Activated CD8-positive, alpha-beta memory T cell treated with anti-CD3 and anti-CD28 coated beads for 4 hours (primary cell): ENCODE data around the gene TMEM164.

ENCODE experiments used
- DNase-seq, 2 donors: peaks; one replicate each; pipeline ENCODE4 v3.0.0-alpha.2; 2020; ENCODE audit warnings: low read depth in 2 of 2

The TMEM164 gene

DNA sequence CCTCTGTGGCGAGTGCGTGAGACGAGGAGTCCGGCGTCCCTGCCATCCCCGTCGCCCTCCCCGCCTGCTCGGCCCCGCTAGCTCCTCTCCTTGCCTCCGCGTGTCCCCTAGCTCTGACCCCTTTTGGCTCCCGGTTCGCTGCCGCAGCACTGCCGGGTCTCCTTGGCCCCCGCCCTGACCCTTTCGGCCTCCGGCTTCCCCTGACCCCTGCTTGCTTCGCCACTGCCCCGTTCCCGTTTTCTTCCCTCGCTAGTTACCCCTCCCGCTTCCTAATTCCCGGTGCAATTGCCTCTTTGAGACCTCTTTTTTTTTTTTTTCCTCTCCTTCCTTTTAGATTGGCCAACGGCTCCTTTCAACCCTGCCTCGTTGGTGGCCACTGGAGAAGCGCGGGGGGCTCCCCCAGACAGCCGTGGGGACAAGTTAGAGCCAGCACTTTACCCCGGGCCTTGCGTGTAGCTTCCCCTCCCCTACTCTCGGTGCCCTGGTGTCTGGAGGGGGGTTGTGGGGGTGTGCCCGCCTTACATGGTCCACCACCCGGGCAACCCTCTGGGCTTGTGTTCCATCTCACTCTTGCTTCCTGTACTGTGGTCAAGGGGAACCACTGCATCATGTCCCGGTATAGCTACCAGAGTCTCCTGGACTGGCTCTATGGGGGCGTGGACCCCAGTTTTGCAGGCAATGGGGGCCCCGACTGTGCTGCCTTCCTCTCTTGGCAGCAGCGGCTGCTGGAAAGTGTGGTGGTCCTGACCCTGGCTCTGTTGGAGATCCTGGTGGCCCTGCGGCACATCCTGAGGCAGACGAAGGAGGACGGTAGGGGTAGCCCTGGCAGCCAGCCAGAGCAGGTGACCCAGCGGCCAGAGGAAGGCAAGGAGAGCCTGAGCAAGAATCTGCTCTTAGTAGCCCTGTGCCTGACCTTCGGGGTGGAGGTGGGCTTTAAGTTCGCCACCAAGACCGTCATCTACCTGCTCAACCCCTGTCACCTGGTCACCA is 548 bp downstream of the TMEM164 start:
- DNase-seq = no peak

- no peak for DNase-seq
Measured at GRCh38 chrX:110004215-110004614, 1.3 kb downstream of the TMEM164 start.

DNA sequence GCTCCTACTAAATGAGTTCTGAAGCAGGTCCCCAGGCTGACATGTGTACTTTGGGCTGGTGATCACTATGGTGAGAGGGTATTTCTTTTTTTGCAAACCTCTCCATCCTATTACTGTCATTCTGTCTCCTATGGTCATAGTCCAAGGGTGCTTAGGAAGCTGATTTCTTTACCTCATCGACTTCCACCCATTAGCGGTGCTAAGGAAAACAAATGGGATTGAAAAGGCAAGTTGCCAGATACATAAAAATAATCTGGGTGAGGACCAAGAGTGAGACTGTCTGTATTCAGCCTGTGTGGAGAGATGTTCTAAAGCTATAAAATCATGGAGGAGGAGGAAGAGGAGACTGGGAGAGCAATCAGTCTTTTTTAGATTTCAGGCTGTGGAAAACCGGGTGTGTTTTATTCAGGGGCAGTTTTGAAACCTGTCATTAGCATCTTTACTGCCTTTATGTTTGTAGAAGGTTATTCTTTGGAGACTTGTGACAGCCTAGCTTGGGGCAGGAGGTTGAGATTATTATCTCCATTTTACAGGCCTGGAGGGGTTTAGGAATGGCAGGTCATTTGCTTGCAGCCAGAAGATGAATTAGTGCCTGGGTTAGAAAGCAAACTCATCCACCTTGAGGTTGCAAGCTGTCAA is 1.9 kb downstream of the TMEM164 start:
- no peak for DNase-seq

DNA sequence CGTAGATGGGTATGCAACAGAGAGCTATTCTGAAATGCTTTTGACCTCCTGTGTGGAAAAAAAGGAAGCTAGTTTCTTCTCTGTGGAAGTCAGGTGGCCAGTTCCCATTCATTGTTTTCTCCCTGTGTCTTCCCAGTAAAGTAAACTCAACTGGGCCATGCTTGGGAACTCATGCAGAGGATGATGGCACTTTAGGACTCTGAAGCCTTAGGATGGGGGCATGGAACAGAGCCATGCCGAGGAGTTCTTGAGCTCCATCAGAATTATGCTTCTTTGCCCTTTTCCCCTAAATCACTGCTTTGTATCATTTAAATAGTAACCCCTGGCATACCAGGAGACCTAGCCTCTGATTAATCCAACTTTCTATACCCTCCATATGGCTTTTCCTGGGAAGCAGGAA is 3.2 kb downstream of the TMEM164 start:
- DNase-seq = no peak

DNA sequence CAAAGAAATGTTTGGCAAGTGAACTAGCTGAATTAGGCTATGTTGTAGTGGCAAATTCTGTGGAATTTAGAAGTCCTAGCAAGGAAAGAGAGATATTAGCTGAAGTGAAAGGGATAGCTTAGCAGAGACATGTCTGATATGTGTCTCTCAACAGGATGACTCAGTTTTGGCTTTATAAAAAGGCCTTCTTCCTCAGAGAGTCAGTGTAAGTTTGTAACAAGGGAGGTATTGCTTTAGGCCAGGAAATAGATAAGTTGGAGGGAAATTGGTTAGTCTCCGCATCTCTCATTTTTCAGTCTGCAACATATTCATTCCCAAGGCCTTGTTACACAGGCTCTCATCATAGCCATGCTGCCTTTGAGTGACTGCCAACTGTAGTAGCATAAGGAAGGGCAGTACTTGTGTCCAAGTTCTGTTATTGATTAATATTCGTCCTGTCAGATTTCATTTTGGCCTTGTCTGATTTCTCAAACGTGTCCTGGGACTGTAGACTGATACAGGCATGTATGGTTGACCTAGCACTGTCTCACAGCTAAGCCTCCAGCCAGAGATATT is 4.0 kb downstream of the TMEM164 start:
- no peak for DNase-seq

GRCh38 chrX:110008011-110008635 is 5.2 kb downstream of the TMEM164 start:
- DNase-seq = no peak

GRCh38 chrX:110012818-110013485 is 10.0 kb downstream of the TMEM164 start:
- DNase-seq = no peak

GRCh38 chrX:110013968-110014367 is 11.1 kb downstream of the TMEM164 start:
- no peak for DNase-seq

DNA sequence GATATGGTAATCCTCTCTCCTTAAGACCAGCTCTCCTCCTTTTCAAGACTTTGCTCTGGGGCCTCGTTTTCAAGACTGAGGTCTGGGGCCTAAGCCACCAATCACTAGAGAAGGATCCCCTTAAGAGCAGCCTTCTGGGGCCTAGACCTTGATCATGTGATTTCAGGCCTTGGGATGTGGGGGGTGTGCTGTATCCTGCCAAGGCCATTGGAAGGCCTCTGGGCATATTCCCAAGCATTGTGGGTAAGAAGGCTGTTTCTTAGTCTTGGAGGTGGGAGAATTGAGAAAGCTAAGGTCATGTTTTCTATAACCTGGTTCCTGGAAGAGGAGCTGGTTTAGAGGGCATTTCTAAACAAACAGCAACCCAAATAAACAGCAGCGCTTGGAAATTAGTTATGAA is 12.1 kb downstream of the TMEM164 start:
- DNase-seq = no peak

GRCh38 chrX:110015915-110016314 is 13.0 kb downstream of the TMEM164 start:
- no peak for DNase-seq

DNA sequence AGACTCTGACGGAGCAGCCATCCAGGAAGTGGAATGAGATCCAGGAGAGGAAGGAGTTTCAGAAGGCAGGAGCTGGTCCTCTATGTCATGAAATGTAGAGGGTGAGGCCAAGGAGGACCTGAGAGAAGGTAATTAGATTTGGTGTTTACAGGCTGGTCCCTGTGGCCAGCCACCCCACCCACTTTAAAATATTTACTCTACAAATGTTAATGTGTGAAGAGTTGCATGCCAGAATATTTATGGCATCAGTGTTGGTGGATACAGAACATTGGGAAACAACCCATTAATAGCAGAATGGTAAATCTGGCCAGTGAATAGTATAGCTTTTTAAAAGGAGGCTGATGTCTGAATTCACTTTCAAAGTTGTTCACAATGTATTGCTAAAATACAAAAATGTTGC is 17.6 kb downstream of the TMEM164 start:
- no peak for DNase-seq

DNA sequence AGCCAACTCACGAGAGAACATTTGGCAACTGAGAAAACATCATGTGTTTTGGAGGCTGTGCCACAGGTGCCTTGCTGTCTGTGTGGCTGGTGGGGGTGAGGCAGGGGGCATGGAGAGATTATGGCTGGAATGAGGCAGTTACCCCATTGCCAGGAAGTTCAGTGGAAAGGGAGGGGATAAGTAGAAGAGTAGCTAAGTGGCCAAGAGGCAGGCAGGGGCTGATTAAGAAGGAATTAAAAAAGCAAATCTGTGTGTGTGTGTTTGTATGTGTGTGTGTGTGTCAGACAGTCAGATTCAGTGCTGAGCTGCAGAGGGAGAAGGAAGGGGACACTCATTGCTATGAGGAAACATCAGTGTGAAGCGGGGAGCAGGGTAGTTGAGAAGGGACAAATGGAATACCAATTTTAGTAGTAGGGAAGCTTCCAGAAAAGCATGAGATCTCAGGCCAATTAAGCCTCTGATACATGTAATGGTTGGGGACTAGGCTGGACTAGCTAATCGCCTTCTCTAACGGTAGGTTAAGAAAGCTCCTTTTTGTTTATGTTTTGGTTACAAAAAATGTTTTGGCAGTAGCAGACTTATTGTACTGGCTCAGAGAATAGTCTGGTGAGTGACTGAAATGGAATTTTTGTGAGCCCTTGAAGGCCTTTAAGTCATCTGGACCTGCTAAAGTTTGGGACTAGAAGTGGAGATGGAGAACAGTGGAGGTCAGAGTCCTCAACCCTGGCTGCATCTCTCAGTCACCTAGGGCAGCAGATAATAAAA is 18.5 kb downstream of the TMEM164 start:
- DNase-seq = no peak

- DNase-seq = no peak
Measured at GRCh38 chrX:110022599-110023448, 19.9 kb downstream of the TMEM164 start.

GRCh38 chrX:110025395-110025794 is 22.5 kb downstream of the TMEM164 start:
- no peak for DNase-seq

DNA sequence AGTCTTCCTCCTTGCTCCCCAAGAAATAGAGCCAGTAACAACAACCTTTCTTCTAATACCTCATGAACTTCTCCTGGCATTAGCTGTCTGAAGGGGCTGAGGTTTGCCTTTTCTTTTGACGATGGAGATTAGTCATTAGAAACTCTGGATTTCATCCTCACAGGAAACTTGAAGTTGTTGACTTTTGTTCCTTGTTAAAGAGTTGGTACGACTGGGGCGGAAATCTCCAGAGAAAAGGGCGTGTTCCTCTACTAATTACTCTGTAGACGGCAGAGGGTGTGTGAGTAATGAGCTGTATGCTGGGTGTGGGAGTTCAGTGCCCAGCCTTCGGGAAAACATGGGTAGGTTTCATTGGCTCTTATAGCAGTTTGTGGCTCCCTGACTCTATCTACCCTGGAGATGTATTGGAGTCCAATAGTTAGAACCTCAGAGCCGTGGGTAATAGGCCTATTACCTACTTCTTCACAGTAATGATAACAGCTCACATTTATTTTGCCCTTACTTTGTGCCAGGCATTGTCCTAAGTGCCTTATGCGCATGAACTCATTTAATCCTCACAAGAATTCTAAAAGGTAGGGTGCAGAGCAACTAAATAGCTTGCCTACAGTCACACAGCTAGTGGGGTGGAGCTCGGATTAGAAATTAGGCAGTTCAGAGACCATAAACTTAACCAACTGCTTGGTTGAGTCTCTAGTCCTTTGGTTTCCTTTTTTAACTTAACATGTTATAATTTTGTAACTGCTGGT is 23.4 kb downstream of the TMEM164 start:
- DNase-seq = no peak

DNA sequence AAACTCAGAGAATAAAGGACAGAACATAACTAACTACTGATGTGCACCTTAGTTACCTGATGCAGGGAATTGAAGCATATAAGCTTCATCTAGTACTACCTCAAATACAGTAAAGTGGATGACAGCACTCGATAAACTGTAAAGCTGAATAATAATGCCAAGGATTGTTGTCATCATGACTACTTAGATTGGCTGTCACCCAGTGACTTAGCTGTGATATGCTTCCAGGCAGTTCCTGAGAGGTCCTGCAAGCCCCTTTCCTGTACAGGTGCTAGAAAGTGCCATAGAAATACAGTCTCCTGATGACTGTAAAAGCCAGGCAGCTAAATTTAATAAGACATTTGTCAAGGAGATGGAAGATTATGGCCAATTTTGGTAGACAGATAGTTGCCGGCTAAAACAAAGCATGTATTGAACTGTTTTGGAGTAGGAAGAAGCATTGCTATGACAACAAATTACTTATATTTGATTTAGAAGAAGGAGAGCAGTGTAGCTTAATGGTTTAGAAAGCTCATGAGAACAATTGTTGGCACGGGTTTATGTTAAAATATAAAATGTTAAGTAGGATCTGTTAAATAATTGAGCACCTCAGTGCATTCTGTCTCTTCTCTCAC is 29.7 kb downstream of the TMEM164 start:
- DNase-seq = no peak

DNA sequence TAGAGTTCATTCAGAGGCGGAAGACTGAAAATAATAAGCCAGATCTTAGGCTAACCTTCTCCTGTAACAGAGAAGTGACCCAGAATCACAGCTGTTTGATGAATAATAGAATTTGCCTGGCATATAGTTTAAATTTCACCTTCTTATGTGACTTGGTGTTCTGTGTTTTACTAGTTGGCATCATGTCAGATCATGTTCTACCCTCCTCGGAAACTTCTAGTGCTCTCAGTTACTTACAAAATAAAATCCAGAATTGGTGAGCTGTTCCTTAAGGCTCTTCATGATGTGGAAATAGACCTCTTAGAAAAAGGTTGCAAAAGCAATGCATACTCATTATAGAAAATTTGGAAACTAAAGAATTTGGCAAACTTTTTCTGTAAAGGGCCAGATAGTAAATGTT is 31.1 kb downstream of the TMEM164 start:
- no peak for DNase-seq

DNA sequence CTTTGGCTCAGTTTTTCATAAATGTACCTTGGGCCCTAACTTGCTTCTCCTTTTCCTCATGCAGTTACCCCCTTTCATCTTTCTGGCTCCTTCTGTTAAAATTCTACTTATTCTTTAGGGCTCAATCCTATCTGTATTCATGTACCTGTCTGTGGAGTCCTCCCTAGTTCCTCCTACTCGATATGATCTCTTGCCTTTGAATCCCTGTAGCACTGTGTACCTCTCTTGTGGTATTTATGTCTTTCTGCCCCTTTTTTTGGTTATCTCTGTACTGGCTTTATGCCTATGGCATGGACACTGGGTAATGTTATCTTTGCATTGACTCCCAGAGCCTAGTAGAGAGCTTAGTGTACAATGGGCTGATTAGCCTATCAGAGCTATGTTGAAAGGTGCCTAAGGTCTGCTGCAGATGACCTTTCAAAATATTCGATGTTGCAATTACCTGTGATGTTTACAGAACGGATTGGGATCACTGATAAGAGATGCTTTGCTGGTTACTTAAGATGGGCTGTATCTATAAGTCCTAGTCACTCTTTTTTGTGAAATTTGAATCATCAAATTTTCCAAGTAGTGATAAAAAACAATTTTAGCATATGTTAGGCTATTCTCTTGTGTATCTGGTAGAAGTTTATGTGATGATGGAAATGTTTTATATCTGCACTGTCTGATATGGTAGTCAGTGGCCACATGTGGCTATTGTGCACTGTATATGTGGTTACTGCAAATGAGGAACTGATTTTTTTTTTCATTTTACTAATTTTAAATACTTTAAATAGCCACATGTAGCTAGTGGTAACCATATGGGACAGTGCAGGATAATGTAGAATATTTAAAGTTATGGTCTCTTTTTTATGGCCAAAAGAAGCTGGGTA is 33.5 kb downstream of the TMEM164 start:
- no peak for DNase-seq
